T-helper 1 cell treated with Interleukin-12 subunit alpha and Interleukin-12 subunit beta and Interleukin-4 antibody, amounts not matched to agents 30 μg/mL and 1 μg/mL, for 36 hours (primary cell): ENCODE results near the gene PLEK2.
"Not testable (repeated sequence)": the region's sequence is repeated elsewhere in the genome, so short reads cannot be mapped to it uniquely, and the experiment has no call there.

Experiments
- H3K27ac Mint-ChIP-seq: one replicate; pipeline ENCODE4 v1.8.0; 2021; ENCODE audit warnings: mild to moderate bottlenecking, mixed read lengths
- H3K27me3 Mint-ChIP-seq: one replicate; pipeline ENCODE4 v1.8.0; 2021; ENCODE audit warnings: low read depth, mixed read lengths
- H3K36me3 Mint-ChIP-seq: one replicate; pipeline ENCODE4 v1.8.0; 2021; ENCODE audit warnings: low read depth, mixed read lengths
- H3K4me1 Mint-ChIP-seq: one replicate; pipeline ENCODE4 v1.8.0; 2021; ENCODE audit warnings: low read depth, mixed read lengths
- H3K4me3 Mint-ChIP-seq: one replicate; pipeline ENCODE4 v1.8.0; 2021; ENCODE audit warnings: mild to moderate bottlenecking, moderate library complexity, mixed read lengths
- H3K9me3 Mint-ChIP-seq: one replicate; pipeline ENCODE4 v1.8.0; 2021; ENCODE audit warnings: mixed read lengths

Gene PLEK2

GRCh38 chr14:67420102-67420739 is 8.3 kb upstream of the PLEK2 start:
- H3K9me3 Mint-ChIP-seq: no peaks in the 10 kb centered on the region
- H3K27me3 Mint-ChIP-seq: peaks cover 25% of the 10 kb centered on the region
- no peak overlapping the region for H3K4me3 Mint-ChIP-seq
- no peaks in the 10 kb centered on the region for H3K4me1 Mint-ChIP-seq
- no peak overlapping the region for H3K27ac Mint-ChIP-seq
- no peaks in the 10 kb centered on the region for H3K36me3 Mint-ChIP-seq

- Mint-ChIP-seq H3K4me3 (no peak overlapping the region), H3K27me3 (peaks cover 16% of the 10 kb centered on the region), H3K36me3 (no peaks in the 10 kb centered on the region), H3K27ac (no peak overlapping the region), H3K4me1 (no peaks in the 10 kb centered on the region), H3K9me3 (no peaks in the 10 kb centered on the region)
Measured at GRCh38 chr14:67418401-67419191, 6.6 kb upstream of the PLEK2 start.

- Mint-ChIP-seq H3K27ac (no peak overlapping the region), H3K4me3 (no peak overlapping the region), H3K4me1 (no peaks in the 10 kb centered on the region), H3K36me3 (no peaks in the 10 kb centered on the region), H3K27me3 (peaks cover 12% of the 10 kb centered on the region), H3K9me3 (no peaks in the 10 kb centered on the region)
Measured at GRCh38 chr14:67417633-67418032, 5.7 kb upstream of the PLEK2 start.

- Mint-ChIP-seq H3K4me3 (no peak overlapping the region), H3K36me3 (no peaks in the 10 kb centered on the region), H3K4me1 (peaks cover 4% of the 10 kb centered on the region), H3K27ac (no peak overlapping the region), H3K27me3 (peaks cover 13% of the 10 kb centered on the region), H3K9me3 (no peaks in the 10 kb centered on the region)
Measured at GRCh38 chr14:67416810-67417209, 4.8 kb upstream of the PLEK2 start.

GRCh38 chr14:67416085-67416484 is 4.1 kb upstream of the PLEK2 start:
- no peaks in the 10 kb centered on the region for H3K9me3 Mint-ChIP-seq
- no peak overlapping the region for H3K4me3 Mint-ChIP-seq
- H3K27ac Mint-ChIP-seq: no peak overlapping the region
- H3K4me1 Mint-ChIP-seq: peaks cover 4% of the 10 kb centered on the region
- peaks cover 15% of the 10 kb centered on the region for H3K27me3 Mint-ChIP-seq
- H3K36me3 Mint-ChIP-seq: no peaks in the 10 kb centered on the region

- not testable (repeated sequence) for H3K27ac Mint-ChIP-seq, H3K9me3 Mint-ChIP-seq, H3K36me3 Mint-ChIP-seq, H3K4me3 Mint-ChIP-seq, H3K4me1 Mint-ChIP-seq
- H3K27me3 Mint-ChIP-seq: peaks cover 15% of the 10 kb centered on the region
Measured at GRCh38 chr14:67415610-67416009, 3.6 kb upstream of the PLEK2 start.

- no peaks in the 10 kb centered on the region for H3K36me3 Mint-ChIP-seq
- H3K27me3 Mint-ChIP-seq: peaks cover 15% of the 10 kb centered on the region
- no peaks in the 10 kb centered on the region for H3K9me3 Mint-ChIP-seq
- peaks cover 4% of the 10 kb centered on the region for H3K4me1 Mint-ChIP-seq
- H3K27ac Mint-ChIP-seq: no peak overlapping the region
- no peak overlapping the region for H3K4me3 Mint-ChIP-seq
Measured at GRCh38 chr14:67413806-67414769, 2.1 kb upstream of the PLEK2 start.

- Mint-ChIP-seq H3K9me3 (no peaks in the 10 kb centered on the region), H3K4me1 (peaks cover 4% of the 10 kb centered on the region), H3K27ac (no peak overlapping the region), H3K36me3 (no peaks in the 10 kb centered on the region), H3K4me3 (no peak overlapping the region), H3K27me3 (peaks cover 15% of the 10 kb centered on the region)
Measured at GRCh38 chr14:67411370-67411769, 595 bp downstream of the PLEK2 start.

- peaks cover 11% of the 10 kb centered on the region for H3K27me3 Mint-ChIP-seq
- H3K4me1 Mint-ChIP-seq: peaks cover 4% of the 10 kb centered on the region
- H3K27ac Mint-ChIP-seq: no peak overlapping the region
- H3K4me3 Mint-ChIP-seq: no peak overlapping the region
- no peaks in the 10 kb centered on the region for H3K36me3 Mint-ChIP-seq
- no peaks in the 10 kb centered on the region for H3K9me3 Mint-ChIP-seq
Measured at GRCh38 chr14:67410313-67410712, 1.7 kb downstream of the PLEK2 start.

GRCh38 chr14:67409461-67409860 is 2.5 kb downstream of the PLEK2 start:
- peaks cover 4% of the 10 kb centered on the region for H3K4me1 Mint-ChIP-seq
- H3K4me3 Mint-ChIP-seq: no peak overlapping the region
- H3K27me3 Mint-ChIP-seq: peaks cover 11% of the 10 kb centered on the region
- no peaks in the 10 kb centered on the region for H3K9me3 Mint-ChIP-seq
- no peaks in the 10 kb centered on the region for H3K36me3 Mint-ChIP-seq
- H3K27ac Mint-ChIP-seq: no peak overlapping the region

GRCh38 chr14:67408122-67408801 is 3.7 kb downstream of the PLEK2 start:
- H3K36me3 Mint-ChIP-seq, H3K27ac Mint-ChIP-seq, H3K4me3 Mint-ChIP-seq, H3K9me3 Mint-ChIP-seq, H3K4me1 Mint-ChIP-seq: not testable (repeated sequence)
- peaks cover 11% of the 10 kb centered on the region for H3K27me3 Mint-ChIP-seq

- Mint-ChIP-seq H3K9me3 (no peaks in the 10 kb centered on the region), H3K4me1 (no peaks in the 10 kb centered on the region)
Measured at GRCh38 chr14:67405771-67406170, 6.2 kb downstream of the PLEK2 start.

GRCh38 chr14:67400434-67400833 is 11.5 kb downstream of the PLEK2 start:
- H3K4me1 Mint-ChIP-seq: no peaks in the 10 kb centered on the region
- H3K27me3 Mint-ChIP-seq: peaks cover 5% of the 10 kb centered on the region
- no peak overlapping the region for H3K4me3 Mint-ChIP-seq
- H3K27ac Mint-ChIP-seq: no peak overlapping the region
- H3K9me3 Mint-ChIP-seq: no peaks in the 10 kb centered on the region
- no peaks in the 10 kb centered on the region for H3K36me3 Mint-ChIP-seq

More at GRCh38 chr14:67405771-67406170, 6.2 kb downstream of the PLEK2 start:
- no peaks in the 10 kb centered on the region for H3K36me3 Mint-ChIP-seq
- H3K27me3 Mint-ChIP-seq: no peaks in the 10 kb centered on the region
- no peak overlapping the region for H3K4me3 Mint-ChIP-seq
- no peak overlapping the region for H3K27ac Mint-ChIP-seq

- no peaks in the 10 kb centered on the region for H3K4me1 Mint-ChIP-seq
- H3K27ac Mint-ChIP-seq: no peak overlapping the region
- no peaks in the 10 kb centered on the region for H3K9me3 Mint-ChIP-seq
- no peak overlapping the region for H3K4me3 Mint-ChIP-seq
- H3K36me3 Mint-ChIP-seq: no peaks in the 10 kb centered on the region
- peaks cover 5% of the 10 kb centered on the region for H3K27me3 Mint-ChIP-seq
Measured at GRCh38 chr14:67397536-67397935, 14.4 kb downstream of the PLEK2 start.
